MCF 10A (cell line): ENCODE measurements around the gene SDC1. TPM values are rescaled to one million over a fixed set of nuclear protein-coding genes. Genes with fewer than 3 reads are reported as not detected.

ENCODE experiments used
- BruUV-seq: library from RNA; stranded (reverse); fragments of 400-500 nt; replicated peaks from 2 replicates; lab custom pipeline; 2021; lab: Mats Ljungman, UMichigan
- CTCF ChIA-PET: fragments of 300-600 bp; sonication (Branson Sonifier 250); formaldehyde crosslinking; extraction: SDS; loops from one replicate; lab custom pipeline; 2021; ENCODE audit warnings: antibody characterized with exemption, inconsistent platforms; lab: Yijun Ruan, JAX
- POLR2A ChIA-PET: fragments of 300-600, 350-650 bp; sonication (Branson Sonifier 250); formaldehyde crosslinking; extraction: SDS; loops from one replicate; lab custom pipeline; 2020; ENCODE audit warnings: antibody characterized with exemption, inconsistent platforms; lab: Yijun Ruan, JAX
- DNase-seq: peaks from one replicate; pipeline ENCODE4 v3.0.0-alpha.2; 2018; ENCODE audit not compliant: unreplicated experiment
- H3K27ac Mint-ChIP-seq: one replicate; pipeline ENCODE4 v1.8.0; 2022; ENCODE audit warnings: mild to moderate bottlenecking, low read depth, mixed read lengths; ENCODE audit not compliant: unreplicated experiment
- H3K27me3 Mint-ChIP-seq: one replicate; pipeline ENCODE4 v1.8.0; 2022; ENCODE audit warnings: mixed read lengths; ENCODE audit not compliant: insufficient read depth, unreplicated experiment
- H3K36me3 Mint-ChIP-seq: one replicate; pipeline ENCODE4 v1.8.0; 2022; ENCODE audit warnings: mild to moderate bottlenecking, moderate library complexity, mixed read lengths; ENCODE audit not compliant: insufficient read depth, unreplicated experiment
- H3K4me1 Mint-ChIP-seq: one replicate; pipeline ENCODE4 v1.8.0; 2022; ENCODE audit warnings: mixed read lengths; ENCODE audit not compliant: insufficient read depth, unreplicated experiment
- H3K4me3 Mint-ChIP-seq: one replicate; pipeline ENCODE4 v1.8.0; 2022; ENCODE audit warnings: mild to moderate bottlenecking, moderate library complexity, mixed read lengths; ENCODE audit not compliant: unreplicated experiment
- H3K9me3 Mint-ChIP-seq: one replicate; pipeline ENCODE4 v1.8.0; 2022; ENCODE audit warnings: mixed read lengths; ENCODE audit not compliant: unreplicated experiment
- CTCF ChIP-seq: fragments of 200-600 bp; IDR thresholded peaks from one replicate; pipeline ENCODE4 v1.8.0; 2022; ENCODE audit warnings: antibody characterized with exemption, mild to moderate bottlenecking; ENCODE audit not compliant: unreplicated experiment
- intact Hi-C: fragments of 100-400 bp; cut with micrococcal nuclease; formaldehyde crosslinking; loops from 2 replicates; pipeline ENCODE4 v1.14.1; 2022
- total RNA-seq: library from RNA; stranded (reverse); gene quantifications from 2 replicates; pipeline ENCODE4 v1.2.3, GENCODE V29; 2022

The SDC1 gene
- total RNA-seq, 1 experiment from 2014 or later = 232 TPM

GRCh38 chr2:20173064-20173463 lies 51.9 kb downstream of the SDC1 start:
- Mint-ChIP-seq H3K4me3 (no peak overlapping the region), H3K36me3 (no peaks in the 10 kb centered on the region), H3K4me1 (peaks cover 7% of the 10 kb centered on the region), H3K27ac (no peak overlapping the region), H3K27me3 (no peaks in the 10 kb centered on the region), H3K9me3 (no peaks in the 10 kb centered on the region)
- intact Hi-C loops = no loop called here
- BruUV-seq = no TSS peak
- no peak for TF ChIP-seq CTCF
- CTCF ChIA-PET = interaction anchor here (1.3 kb wide), 1 partner anchor 153 kb away, joined by 3 read pairs; no protein-coding TSS in a partner anchor
- POLR2A ChIA-PET = no interaction called here
- DNase-seq = no peak

- peak; percentile 71 for DNase-seq
- BruUV-seq = no TSS peak
Observed at GRCh38 chr2:20172273-20173055, 52.5 kb downstream of the SDC1 start.

GRCh38 chr2:20171445-20171977 lies 53.4 kb downstream of the SDC1 start:
- Mint-ChIP-seq H3K4me1 (no peaks in the 10 kb centered on the region), H3K4me3 (no peak overlapping the region), H3K27ac (no peak overlapping the region), H3K9me3 (no peaks in the 10 kb centered on the region), H3K36me3 (no peaks in the 10 kb centered on the region), H3K27me3 (no peaks in the 10 kb centered on the region)
- TF ChIP-seq CTCF = no peak
- no peak for DNase-seq
- ChIA-PET CTCF (interaction anchor here (0.6 to 1.5 kb wide), 2 partner anchors 51 to 252 kb away, joined by 3 read pairs; no protein-coding TSS in a partner anchor), POLR2A (interaction anchor here (0.6 kb wide), 2 partner anchors 31 to 54 kb away, joined by 3 to 5 read pairs; no protein-coding TSS in a partner anchor)
- BruUV-seq = no TSS peak
- intact Hi-C loops = no loop called here

More at GRCh38 chr2:20172273-20173055, 52.5 kb downstream of the SDC1 start:
- POLR2A ChIA-PET = interaction anchor here (0.6 kb wide), 2 partner anchors 33 to 53 kb away, joined by 3 to 5 read pairs; no protein-coding TSS in a partner anchor
- Mint-ChIP-seq H3K27me3 (no peaks in the 10 kb centered on the region), H3K9me3 (no peaks in the 10 kb centered on the region), H3K27ac (no peak overlapping the region), H3K4me1 (peaks cover 1% of the 10 kb centered on the region), H3K4me3 (no peak overlapping the region), H3K36me3 (no peaks in the 10 kb centered on the region)
- intact Hi-C loops = no loop called here
- CTCF ChIA-PET = interaction anchor here (0.6 to 1.5 kb wide), 2 partner anchors 51 to 589 kb away, joined by 3 to 4 read pairs; no protein-coding TSS in a partner anchor
- no peak for TF ChIP-seq CTCF

GRCh38 chr2:20170704-20171250 lies 54.2 kb downstream of the SDC1 start:
- intact Hi-C loops = no loop called here
- no peaks in the 10 kb centered on the region for H3K27me3 Mint-ChIP-seq
- no peak overlapping the region for H3K4me3 Mint-ChIP-seq
- H3K9me3 Mint-ChIP-seq = no peaks in the 10 kb centered on the region
- TF ChIP-seq CTCF = no peak
- H3K4me1 Mint-ChIP-seq = no peaks in the 10 kb centered on the region
- no peaks in the 10 kb centered on the region for H3K36me3 Mint-ChIP-seq
- H3K27ac Mint-ChIP-seq = no peak overlapping the region
- no peak for DNase-seq
- ChIA-PET POLR2A (no interaction called here), CTCF (interaction anchor here (0.5 to 1.5 kb wide), 2 partner anchors 34 to 52 kb away, joined by 3 read pairs; no protein-coding TSS in a partner anchor)
- BruUV-seq = no TSS peak
